IgD-negative memory B cell (primary cell): ENCODE results near the gene TSNAXIP1. TPM values are rescaled to one million over a fixed set of nuclear protein-coding genes. Genes with fewer than 3 reads are reported as not detected.

Source experiments
- H3K27ac Mint-ChIP-seq, 3 donors: one replicate each; pipeline ENCODE4 v1.8.0; 2020 to 2022; ENCODE audit warnings: mild to moderate bottlenecking in 3 of 3, mixed read lengths in 3 of 3, moderate library complexity in 1 of 3
- H3K27me3 Mint-ChIP-seq: one replicate; pipeline ENCODE4 v1.8.0; 2021; ENCODE audit warnings: mixed read lengths
- H3K36me3 Mint-ChIP-seq: one replicate; pipeline ENCODE4 v1.8.0; 2020; ENCODE audit warnings: mild to moderate bottlenecking, mixed read lengths
- H3K4me1 Mint-ChIP-seq, 3 donors: one replicate each; pipeline ENCODE4 v1.8.0; 2020 to 2022; ENCODE audit warnings: mixed read lengths in 3 of 3, mild to moderate bottlenecking in 1 of 3
- H3K4me3 Mint-ChIP-seq, 4 donors: one replicate each; pipeline ENCODE4 v1.8.0; 2020 to 2022; ENCODE audit warnings: mild to moderate bottlenecking in 4 of 4, mixed read lengths in 4 of 4, moderate library complexity in 3 of 4
- H3K9me3 Mint-ChIP-seq, 3 donors: one replicate each; pipeline ENCODE4 v1.8.0; 2020 to 2021; ENCODE audit warnings: mixed read lengths in 3 of 3, mild to moderate bottlenecking in 1 of 3
- polyA plus RNA-seq: library from polyadenylated mRNA; unstranded; fragments of 300-500 nt; fragmentation: Illumina TruSeq; gene quantifications from one replicate; pipeline ENCODE4 v1.2.3, GENCODE V29; 2021

Gene TSNAXIP1, protein sequence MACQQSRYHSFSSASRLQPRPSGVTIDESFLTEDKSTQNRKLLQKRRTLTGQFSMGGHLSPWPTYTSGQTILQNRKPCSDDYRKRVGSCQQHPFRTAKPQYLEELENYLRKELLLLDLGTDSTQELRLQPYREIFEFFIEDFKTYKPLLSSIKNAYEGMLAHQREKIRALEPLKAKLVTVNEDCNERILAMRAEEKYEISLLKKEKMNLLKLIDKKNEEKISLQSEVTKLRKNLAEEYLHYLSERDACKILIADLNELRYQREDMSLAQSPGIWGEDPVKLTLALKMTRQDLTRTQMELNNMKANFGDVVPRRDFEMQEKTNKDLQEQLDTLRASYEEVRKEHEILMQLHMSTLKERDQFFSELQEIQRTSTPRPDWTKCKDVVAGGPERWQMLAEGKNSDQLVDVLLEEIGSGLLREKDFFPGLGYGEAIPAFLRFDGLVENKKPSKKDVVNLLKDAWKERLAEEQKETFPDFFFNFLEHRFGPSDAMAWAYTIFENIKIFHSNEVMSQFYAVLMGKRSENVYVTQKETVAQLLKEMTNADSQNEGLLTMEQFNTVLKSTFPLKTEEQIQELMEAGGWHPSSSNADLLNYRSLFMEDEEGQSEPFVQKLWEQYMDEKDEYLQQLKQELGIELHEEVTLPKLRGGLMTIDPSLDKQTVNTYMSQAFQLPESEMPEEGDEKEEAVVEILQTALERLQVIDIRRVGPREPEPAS
- not detected for polyA plus RNA-seq

DNA sequence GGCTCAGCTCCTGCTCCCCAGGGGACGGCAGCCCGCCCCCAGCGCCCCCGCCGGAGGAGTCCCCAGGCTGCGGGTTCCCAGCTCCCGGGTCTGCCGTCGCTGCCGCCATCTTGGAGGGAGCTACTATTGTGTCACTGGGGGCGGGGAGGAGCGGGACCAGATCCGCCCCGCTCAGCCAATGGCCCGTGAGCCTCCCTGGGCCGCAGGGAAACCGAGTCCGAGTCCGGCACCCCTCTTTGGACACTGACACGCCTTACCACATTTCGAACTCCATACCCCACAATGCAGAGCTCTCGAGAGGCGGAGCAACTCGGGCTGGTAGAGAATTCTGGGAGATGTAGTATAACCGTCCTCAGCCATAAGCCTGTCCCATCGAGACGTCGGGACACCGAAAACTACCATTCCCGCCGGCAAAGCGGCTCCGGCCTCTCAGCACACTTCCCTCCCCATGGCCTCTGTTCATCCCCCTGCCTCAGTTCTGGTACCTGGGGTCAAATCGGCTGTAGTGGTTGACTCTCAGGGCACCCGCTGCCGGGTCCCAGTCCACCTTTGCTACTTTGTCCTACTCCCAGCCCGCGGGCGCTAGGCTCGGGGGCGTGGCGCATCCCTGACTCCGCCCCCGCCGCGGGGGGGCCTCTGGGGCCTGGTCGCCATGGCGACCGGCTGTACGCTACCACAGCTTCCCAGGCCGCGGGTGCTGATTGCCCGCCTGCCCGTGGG lies at the start of gene TSNAXIP1, which contains the start of gene RANBP10:
TSS of gene TSNAXIP1 (plus strand) at position 462 of the 720 bp plus-strand sequence. CDS start 261 bp downstream, outside the sequence.
TSS of gene RANBP10 (minus strand) at position 133 of the 720 bp plus-strand sequence. CDS start at position 109, 24 bp downstream.
- Mint-ChIP-seq H3K27me3 (no peaks in the 10 kb centered on the region), H3K9me3 (no peaks in the 10 kb centered on the region), H3K36me3 (peaks cover 4% of the 10 kb centered on the region), H3K4me1 (peaks cover 17 to 33% (median 18%) of the 10 kb centered on the region in 3 donors), H3K4me3 (peak within 1 kb of the TSS; percentile 86 to 96 (median 93)), H3K27ac (peak within 1 kb of the TSS; percentile 57 to 94 (median 82))

DNA sequence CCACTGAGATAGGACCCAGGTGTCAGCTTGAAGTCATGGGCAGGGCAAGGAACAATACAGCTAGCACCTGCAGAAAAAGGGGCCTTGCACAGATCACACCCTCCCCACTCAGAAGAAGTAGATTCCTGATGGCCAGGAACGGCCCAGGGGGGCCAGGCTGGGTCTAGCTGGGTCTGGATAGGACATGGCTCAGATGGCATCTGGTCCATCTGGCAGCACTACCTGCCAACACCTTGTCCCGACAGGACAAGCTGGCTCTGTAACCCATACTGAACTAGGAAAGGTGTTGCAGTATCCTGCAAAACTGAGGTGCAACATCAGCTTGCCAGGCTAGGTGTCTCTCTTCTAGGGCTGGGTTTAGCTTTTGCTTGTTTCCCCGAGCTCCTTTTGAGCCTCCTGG lies 48.7 kb upstream of the TSNAXIP1 start:
- Mint-ChIP-seq H3K27me3 (no peaks in the 10 kb centered on the region), H3K36me3 (peaks cover 6% of the 10 kb centered on the region), H3K4me3 (no peak overlapping the region), H3K9me3 (no peaks in the 10 kb centered on the region), H3K27ac (peak overlapping the region in 1 of 3 donors; percentile 77), H3K4me1 (peaks cover 4 to 8% (median 5%) of the 10 kb centered on the region in 3 donors)

GRCh38 chr16:67758966-67759365 lies 47.7 kb upstream of the TSNAXIP1 start:
- H3K9me3 Mint-ChIP-seq, result no peaks in the 10 kb centered on the region
- no peak overlapping the region for H3K27ac Mint-ChIP-seq
- peaks cover 6% of the 10 kb centered on the region for H3K36me3 Mint-ChIP-seq
- no peaks in the 10 kb centered on the region for H3K27me3 Mint-ChIP-seq
- no peak overlapping the region for H3K4me3 Mint-ChIP-seq
- H3K4me1 Mint-ChIP-seq, result peaks cover 4 to 8% (median 5%) of the 10 kb centered on the region in 3 donors

- Mint-ChIP-seq H3K27me3 (no peaks in the 10 kb centered on the region), H3K36me3 (peaks cover 6% of the 10 kb centered on the region), H3K27ac (peak overlapping the region in 1 of 3 donors; percentile 13), H3K9me3 (no peaks in the 10 kb centered on the region), H3K4me3 (no peak overlapping the region), H3K4me1 (peaks cover 4 to 8% (median 5%) of the 10 kb centered on the region in 3 donors)
Measured at GRCh38 chr16:67760206-67760955, 46.3 kb upstream of the TSNAXIP1 start.

DNA sequence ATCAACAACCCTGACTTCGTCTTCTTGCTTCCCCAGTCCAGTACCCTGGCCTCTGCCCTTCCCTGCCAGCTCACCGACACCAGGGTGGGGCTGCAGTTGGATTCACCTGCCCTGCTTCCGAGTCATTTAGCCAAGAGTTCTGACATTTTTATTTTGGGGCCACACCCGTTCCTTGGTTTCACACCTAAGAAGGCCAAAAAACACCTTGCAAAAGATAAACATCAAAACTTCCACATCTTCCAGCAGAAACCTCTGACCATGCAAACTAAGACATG lies 45.8 kb upstream of the TSNAXIP1 start:
- peaks cover 4 to 6% (median 5%) of the 10 kb centered on the region in 3 donors for H3K4me1 Mint-ChIP-seq
- H3K27ac Mint-ChIP-seq, result no peak overlapping the region
- no peaks in the 10 kb centered on the region for H3K27me3 Mint-ChIP-seq
- peak overlapping the region in 1 of 4 donors; percentile 67 for H3K4me3 Mint-ChIP-seq
- no peaks in the 10 kb centered on the region for H3K9me3 Mint-ChIP-seq
- H3K36me3 Mint-ChIP-seq, result peaks cover 6% of the 10 kb centered on the region

DNA sequence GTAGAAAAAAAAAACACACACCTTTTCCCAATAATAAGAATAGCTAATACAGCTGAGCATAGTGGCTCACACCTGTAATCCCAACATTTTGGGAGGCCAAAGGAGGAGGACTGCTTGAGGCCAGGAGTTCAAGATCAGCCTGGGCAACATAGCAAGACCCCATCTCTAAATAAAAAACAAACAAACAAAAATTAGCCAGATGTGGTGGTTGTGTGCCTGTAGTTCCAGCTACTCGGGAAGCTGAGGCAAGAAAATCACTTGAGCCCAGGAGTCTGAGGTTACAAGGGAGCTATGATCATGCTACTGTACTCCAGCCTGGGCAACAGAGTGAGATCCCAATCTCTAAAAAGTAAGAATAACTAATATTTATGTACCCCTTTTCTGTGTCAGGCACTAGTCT lies 44.8 kb upstream of the TSNAXIP1 start:
- Mint-ChIP-seq H3K4me1 (peaks cover 4 to 5% (median 4%) of the 10 kb centered on the region in 3 donors), H3K27me3 (no peaks in the 10 kb centered on the region), H3K4me3 (no peak overlapping the region), H3K9me3 (no peaks in the 10 kb centered on the region), H3K27ac (no peak overlapping the region), H3K36me3 (peaks cover 4% of the 10 kb centered on the region)

DNA sequence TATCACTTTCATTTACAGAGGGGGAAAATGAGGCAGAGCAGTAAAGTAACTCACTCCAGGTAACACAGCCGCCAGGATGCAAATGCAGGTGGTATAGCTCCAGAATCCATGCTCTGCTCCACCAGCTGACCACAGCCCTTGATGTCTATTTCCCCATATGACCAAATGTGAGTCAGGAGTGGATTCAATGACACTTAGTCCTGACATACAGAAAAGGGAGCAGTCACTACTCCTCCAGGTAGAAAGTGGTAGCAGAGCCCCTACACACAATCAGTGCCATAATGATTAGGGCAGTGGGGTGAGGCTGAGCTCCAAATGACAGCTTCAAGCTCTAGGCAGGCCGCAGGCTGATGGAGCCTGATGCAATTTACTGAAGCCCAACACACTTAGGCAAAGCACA lies 44.3 kb upstream of the TSNAXIP1 start:
- H3K4me3 Mint-ChIP-seq, result no peak overlapping the region
- no peaks in the 10 kb centered on the region for H3K27me3 Mint-ChIP-seq
- H3K36me3 Mint-ChIP-seq, result peaks cover 4% of the 10 kb centered on the region
- no peak overlapping the region for H3K27ac Mint-ChIP-seq
- H3K4me1 Mint-ChIP-seq, result peaks cover 4 to 5% (median 4%) of the 10 kb centered on the region in 3 donors
- H3K9me3 Mint-ChIP-seq, result no peaks in the 10 kb centered on the region

DNA sequence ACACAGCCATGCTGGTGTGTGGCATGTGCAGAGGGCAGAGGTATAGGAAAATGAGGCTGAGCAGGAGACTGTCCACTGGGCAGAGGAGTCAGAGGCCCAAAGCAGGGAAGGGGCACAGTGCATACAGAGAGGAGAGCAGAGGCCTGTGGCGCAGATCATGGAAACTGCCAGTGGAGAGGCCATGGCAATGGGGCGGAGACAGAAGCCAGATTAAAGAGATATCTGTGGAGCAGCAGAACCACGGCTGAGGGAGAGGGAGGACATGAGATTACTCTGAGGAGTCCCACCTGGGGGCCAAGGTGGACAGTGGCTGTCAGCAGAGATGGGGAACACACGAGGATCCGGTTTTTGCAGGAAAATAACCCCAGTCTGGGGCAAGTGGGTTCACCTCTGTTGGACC lies 43.6 kb upstream of the TSNAXIP1 start:
- H3K36me3 Mint-ChIP-seq, result peaks cover 4% of the 10 kb centered on the region
- H3K9me3 Mint-ChIP-seq, result no peaks in the 10 kb centered on the region
- H3K27ac Mint-ChIP-seq, result no peak overlapping the region
- H3K4me1 Mint-ChIP-seq, result peaks cover 4 to 5% (median 4%) of the 10 kb centered on the region in 3 donors
- H3K4me3 Mint-ChIP-seq, result no peak overlapping the region
- H3K27me3 Mint-ChIP-seq, result no peaks in the 10 kb centered on the region

- peak overlapping the region in 1 of 3 donors; percentile 39 for H3K27ac Mint-ChIP-seq
- peaks cover 4% of the 10 kb centered on the region in 3 donors for H3K4me1 Mint-ChIP-seq
- no peaks in the 10 kb centered on the region for H3K27me3 Mint-ChIP-seq
- H3K36me3 Mint-ChIP-seq, result peaks cover 4% of the 10 kb centered on the region
- H3K4me3 Mint-ChIP-seq, result no peak overlapping the region
- no peaks in the 10 kb centered on the region for H3K9me3 Mint-ChIP-seq
Measured at GRCh38 chr16:67764158-67764667, 42.5 kb upstream of the TSNAXIP1 start.

DNA sequence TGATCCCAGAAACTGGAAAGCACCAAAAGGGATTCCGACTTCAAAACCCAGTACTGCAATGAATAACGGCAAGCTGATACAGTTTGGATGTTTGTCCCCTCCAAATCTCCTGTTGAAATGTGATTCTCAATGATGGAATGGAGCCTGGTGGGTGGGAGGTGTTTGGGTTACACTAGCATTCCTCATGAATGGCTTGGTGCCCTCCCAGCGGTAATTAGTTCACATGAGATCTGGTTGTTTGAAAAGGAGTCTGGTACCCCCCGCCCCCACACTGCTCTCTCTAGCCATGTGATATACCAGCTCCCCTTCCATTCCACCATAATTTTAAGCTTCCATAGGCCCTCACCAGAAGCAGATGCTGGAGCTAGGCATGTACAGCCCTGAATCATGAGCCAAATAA lies 40.4 kb upstream of the TSNAXIP1 start:
- no peak overlapping the region for H3K4me3 Mint-ChIP-seq
- H3K27me3 Mint-ChIP-seq, result no peaks in the 10 kb centered on the region
- no peaks in the 10 kb centered on the region for H3K4me1 Mint-ChIP-seq
- no peak overlapping the region for H3K27ac Mint-ChIP-seq
- H3K9me3 Mint-ChIP-seq, result no peaks in the 10 kb centered on the region
- H3K36me3 Mint-ChIP-seq, result peaks cover 7% of the 10 kb centered on the region

- H3K4me1 Mint-ChIP-seq, result peaks cover 0 to 1% (median 0%) of the 10 kb centered on the region in 3 donors
- H3K27ac Mint-ChIP-seq, result no peak overlapping the region
- H3K27me3 Mint-ChIP-seq, result no peaks in the 10 kb centered on the region
- H3K9me3 Mint-ChIP-seq, result no peaks in the 10 kb centered on the region
- no peak overlapping the region for H3K4me3 Mint-ChIP-seq
- H3K36me3 Mint-ChIP-seq, result peaks cover 10% of the 10 kb centered on the region
Measured at GRCh38 chr16:67767953-67768352, 38.7 kb upstream of the TSNAXIP1 start.

DNA sequence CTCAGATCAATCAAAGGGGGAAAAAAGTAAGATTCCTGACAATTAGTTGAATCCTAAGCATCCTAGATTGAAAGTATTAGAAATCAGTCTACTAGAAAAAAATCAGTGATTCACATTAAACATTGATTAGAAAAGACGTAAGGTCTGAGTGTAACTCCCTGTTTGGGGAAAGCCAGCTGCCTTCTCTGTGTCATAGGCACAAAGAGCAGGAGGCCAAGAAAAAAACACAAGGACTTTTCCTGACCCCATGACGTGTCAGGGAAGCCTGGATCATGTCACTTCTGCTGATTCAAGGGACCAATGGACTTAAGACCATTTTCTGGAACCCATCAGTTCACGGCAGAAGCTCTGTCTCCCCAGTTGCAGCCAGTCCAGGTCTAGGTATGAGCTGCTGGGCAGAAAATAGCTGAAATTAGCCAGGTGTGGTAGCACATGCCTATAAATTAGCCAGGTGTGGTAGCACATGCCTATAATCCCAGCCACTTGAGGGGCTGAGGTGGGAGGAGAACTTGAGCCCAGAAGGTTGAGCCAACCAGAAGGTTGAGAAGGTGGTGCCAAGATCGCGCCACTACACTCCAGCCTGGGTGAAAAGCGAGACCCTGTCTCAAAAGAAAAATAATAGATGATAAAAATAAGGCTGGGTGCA lies 36.2 kb upstream of the TSNAXIP1 start:
- Mint-ChIP-seq H3K27ac (no peak overlapping the region), H3K9me3 (no peaks in the 10 kb centered on the region), H3K4me1 (peaks cover 2 to 5% (median 2%) of the 10 kb centered on the region in 3 donors), H3K36me3 (peaks cover 10% of the 10 kb centered on the region), H3K4me3 (no peak overlapping the region), H3K27me3 (no peaks in the 10 kb centered on the region)

DNA sequence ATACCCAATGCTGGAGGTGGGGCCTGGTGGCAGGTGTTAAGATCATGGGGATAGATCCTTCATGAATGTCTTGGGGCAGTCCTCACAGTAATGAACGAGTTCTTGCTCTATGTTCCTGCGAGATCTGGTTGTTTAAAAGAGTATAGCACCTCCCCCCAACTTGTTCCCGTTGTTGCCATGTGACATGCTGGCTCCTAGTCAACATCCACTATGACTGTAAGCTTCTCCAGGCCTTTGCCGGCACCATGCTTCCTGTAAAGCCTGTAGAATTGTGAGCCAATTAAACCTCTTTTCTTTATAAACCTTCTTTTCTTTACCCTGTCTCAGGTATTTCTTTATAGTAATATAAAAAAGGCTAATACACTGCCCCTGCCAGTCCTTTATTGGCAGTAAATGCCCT lies 33.6 kb upstream of the TSNAXIP1 start:
- no peaks in the 10 kb centered on the region for H3K9me3 Mint-ChIP-seq
- H3K36me3 Mint-ChIP-seq, result peaks cover 14% of the 10 kb centered on the region
- H3K4me1 Mint-ChIP-seq, result peaks cover 2 to 6% (median 5%) of the 10 kb centered on the region in 3 donors
- no peaks in the 10 kb centered on the region for H3K27me3 Mint-ChIP-seq
- no peak overlapping the region for H3K4me3 Mint-ChIP-seq
- no peak overlapping the region for H3K27ac Mint-ChIP-seq
